Activated CD4-positive, alpha-beta T cell treated with anti-CD3 and anti-CD28 coated beads, Interleukin-2, amount 50 U/mL, for 48 hours (primary cell): ENCODE results near the gene ARL6.

Source experiments
- DNase-seq, 2 experiments: peaks; one replicate each; pipeline ENCODE4 v3.0.0-alpha.2; 2020

ARL6 gene

GRCh38 chr3:97764407-97765238, at the start of gene ARL6:
ARL6 (plus strand) TSS chr3:97764758; CDS start chr3:97768108, 3,350 bp downstream.
- DNase-seq = peak; percentile 74 to 80

GRCh38 chr3:97719156-97719821, 45.3 kb upstream of the ARL6 start:
- DNase-seq = peak; percentile 63 to 69

- no peak for DNase-seq
Observed at GRCh38 chr3:97720417-97720816, 44.1 kb upstream of the ARL6 start.

GRCh38 chr3:97721446-97721845, 43.1 kb upstream of the ARL6 start:
- no peak for DNase-seq

GRCh38 chr3:97736928-97737327, 27.6 kb upstream of the ARL6 start:
- DNase-seq = no peak

- no peak for DNase-seq
Observed at GRCh38 chr3:97738761-97739160, 25.8 kb upstream of the ARL6 start.

GRCh38 chr3:97742036-97742435, 22.5 kb upstream of the ARL6 start:
- no peak for DNase-seq

GRCh38 chr3:97744289-97744688, 20.3 kb upstream of the ARL6 start:
- DNase-seq = no peak

- no peak for DNase-seq
Observed at GRCh38 chr3:97763586-97764406, 762 bp upstream of the ARL6 start.

- no peak for DNase-seq
Observed at GRCh38 chr3:97765336-97765735, 778 bp downstream of the ARL6 start.

- DNase-seq = no peak
Observed at GRCh38 chr3:97772926-97773325, 8.4 kb downstream of the ARL6 start.

- no peak for DNase-seq
Observed at GRCh38 chr3:97778152-97778551, 13.6 kb downstream of the ARL6 start.

- DNase-seq = no peak
Observed at GRCh38 chr3:97793420-97794019, 29.0 kb downstream of the ARL6 start.

GRCh38 chr3:97795951-97796350, 31.4 kb downstream of the ARL6 start:
- DNase-seq = no peak

- DNase-seq = no peak
Observed at GRCh38 chr3:97804471-97804870, 39.9 kb downstream of the ARL6 start.

- DNase-seq = no peak
Observed at GRCh38 chr3:97810779-97811390, 46.3 kb downstream of the ARL6 start.

- DNase-seq = peak; percentile 24 to 41
Observed at GRCh38 chr3:97815149-97815917, 50.8 kb downstream of the ARL6 start.

GRCh38 chr3:97816811-97817210, 52.3 kb downstream of the ARL6 start:
- DNase-seq = no peak

GRCh38 chr3:97817965-97818364, 53.4 kb downstream of the ARL6 start:
- no peak for DNase-seq

GRCh38 chr3:97820780-97821179, 56.2 kb downstream of the ARL6 start:
- no peak for DNase-seq

GRCh38 chr3:97821287-97821773, 56.8 kb downstream of the ARL6 start:
- peak; percentile 46 to 60 for DNase-seq
